HG03469 (cell line): Measurements from ENCODE around the gene CA12.

Experiments
- ATAC-seq: cut with Tn5 transposase; IDR thresholded peaks from one replicate; pipeline ENCODE4 v1.9.1; 2021; ENCODE audit warnings: mild to moderate bottlenecking, moderate library complexity, moderate number of reproducible peaks; ENCODE audit not compliant: unreplicated experiment

The CA12 gene

GRCh38 chr15:63313825-63314224 lies 67.8 kb downstream of the CA12 start:
- ATAC-seq: no peak

GRCh38 chr15:63312286-63312685 lies 69.4 kb downstream of the CA12 start:
- ATAC-seq: no peak

- no peak for ATAC-seq
Measured at GRCh38 chr15:63310646-63311045, 71.0 kb downstream of the CA12 start.

GRCh38 chr15:63308947-63309346 lies 72.7 kb downstream of the CA12 start:
- ATAC-seq: no peak

- no peak for ATAC-seq
Measured at GRCh38 chr15:63308491-63308890, 73.2 kb downstream of the CA12 start.

GRCh38 chr15:63306492-63307073 lies 75.1 kb downstream of the CA12 start:
- no peak for ATAC-seq

- ATAC-seq: no peak
Measured at GRCh38 chr15:63305260-63305659, 76.4 kb downstream of the CA12 start.

- no peak for ATAC-seq
Measured at GRCh38 chr15:63301088-63301487, 80.6 kb downstream of the CA12 start.

GRCh38 chr15:63299943-63300575 lies 81.6 kb downstream of the CA12 start:
- ATAC-seq: no peak

GRCh38 chr15:63296195-63296594 lies 85.5 kb downstream of the CA12 start:
- ATAC-seq: no peak

GRCh38 chr15:63295341-63295740 lies 86.3 kb downstream of the CA12 start:
- ATAC-seq: no peak

- ATAC-seq: no peak
Measured at GRCh38 chr15:63294359-63294758, 87.3 kb downstream of the CA12 start.

- ATAC-seq: no peak
Measured at GRCh38 chr15:63292771-63293170, 88.9 kb downstream of the CA12 start.

GRCh38 chr15:63292241-63292640 lies 89.4 kb downstream of the CA12 start:
- ATAC-seq: no peak

GRCh38 chr15:63291507-63291906 lies 90.1 kb downstream of the CA12 start:
- no peak for ATAC-seq

GRCh38 chr15:63288778-63289378 lies 92.8 kb downstream of the CA12 start:
- no peak for ATAC-seq

GRCh38 chr15:63288342-63288741 lies 93.3 kb downstream of the CA12 start:
- ATAC-seq: no peak

- no peak for ATAC-seq
Measured at GRCh38 chr15:63287109-63287508, 94.5 kb downstream of the CA12 start.

GRCh38 chr15:63284335-63284734 lies 97.3 kb downstream of the CA12 start:
- ATAC-seq: no peak

- no peak for ATAC-seq
Measured at GRCh38 chr15:63283126-63283525, 98.5 kb downstream of the CA12 start.

GRCh38 chr15:63277893-63278456 lies 103.7 kb downstream of the CA12 start:
- no peak for ATAC-seq
